OCI-LY7 (cell line): ENCODE data around the gene TAGLN. TPM values are rescaled to one million over a fixed set of nuclear protein-coding genes. Genes with fewer than 3 reads are reported as not detected.

Experiments
- BruUV-seq: library from RNA; stranded (reverse); fragments of 400-500 nt; replicated peaks from 2 replicates; lab custom pipeline; 2021; lab: Mats Ljungman, UMichigan
- CTCF ChIA-PET: fragments of 300-600 bp; sonication (Branson Sonifier 250); formaldehyde crosslinking; loops from one replicate; lab custom pipeline; 2022; ENCODE audit warnings: antibody characterized with exemption; ENCODE audit not compliant: unreplicated experiment; lab: Charles Lee
- POLR2A ChIA-PET: fragments of 300-600 bp; sonication (Branson Sonifier 250); formaldehyde crosslinking; loops from one replicate; lab custom pipeline; 2022; ENCODE audit warnings: antibody characterized with exemption; lab: Charles Lee
- DNase-seq: peaks from one replicate; pipeline ENCODE4 v3.0.0-alpha.2; 2015; ENCODE audit warnings: low spot score
- H2AFZ ChIP-seq: fragments of 200-600 bp; sonication (generic), shearing (Covaris generic); 2 replicates; pipeline ENCODE4 v1.6.1; 2014; ENCODE audit warnings: mild to moderate bottlenecking, antibody characterized with exemption, low read length, moderate library complexity
- H3K27ac ChIP-seq: fragments of 200-600 bp; sonication (generic); 2 replicates; pipeline ENCODE4 v1.5.1; 2014; ENCODE audit warnings: mixed run types, low read depth, mild to moderate bottlenecking, moderate library complexity, low read length, inconsistent platforms; ENCODE audit not compliant: poor library complexity, severe bottlenecking
- H3K36me3 ChIP-seq: fragments of 200-600 bp; sonication (generic); 2 replicates; pipeline ENCODE4 v1.6.1; 2014; ENCODE audit warnings: mild to moderate bottlenecking, antibody characterized with exemption, low read length, moderate library complexity, mixed read lengths; ENCODE audit not compliant: insufficient read depth
- H3K4me1 ChIP-seq: fragments of 200-600 bp; sonication (generic); 2 replicates; pipeline ENCODE4 v1.5.1; 2014; ENCODE audit warnings: mild to moderate bottlenecking, low read length; ENCODE audit not compliant: insufficient read depth, poor library complexity, severe bottlenecking
- H3K4me2 ChIP-seq: fragments of 200-600 bp; sonication (generic); 2 replicates; pipeline ENCODE4 v1.6.1; 2014; ENCODE audit warnings: mild to moderate bottlenecking, low read length
- H3K4me3 ChIP-seq: fragments of 200-600 bp; sonication (generic); 2 replicates; pipeline ENCODE4 v1.5.1; 2014; ENCODE audit warnings: mild to moderate bottlenecking, low read depth, low read length; ENCODE audit not compliant: poor library complexity, severe bottlenecking
- H3K79me2 ChIP-seq: fragments of 200-600 bp; sonication (generic); 2 replicates; pipeline ENCODE4 v1.6.1; 2016; ENCODE audit warnings: low read depth, mild to moderate bottlenecking, low read length, moderate library complexity, mixed read lengths; ENCODE audit not compliant: insufficient read depth
- H3K9me2 ChIP-seq: fragments of 200-600 bp; sonication (generic); 2 replicates; pipeline ENCODE4 v1.6.1; 2016; ENCODE audit warnings: mild to moderate bottlenecking, low read length, mixed read lengths; ENCODE audit not compliant: insufficient read depth
- H3K9me3 ChIP-seq: fragments of 200-600 bp; sonication (generic); 2 replicates; pipeline ENCODE4 v1.6.1; 2014; ENCODE audit warnings: mild to moderate bottlenecking, mixed run types, low read length, mixed read lengths
- H4K20me1 ChIP-seq: fragments of 200-600 bp; sonication (generic); 2 replicates; pipeline ENCODE4 v1.6.1; 2014; ENCODE audit warnings: mild to moderate bottlenecking, antibody characterized with exemption, low read length, moderate library complexity, mixed read lengths; ENCODE audit not compliant: insufficient read depth
- CTCF ChIP-seq: fragments of 200-600 bp; sonication (generic); conservative IDR thresholded peaks from 2 replicates; pipeline ENCODE4 v1.5.1; 2014; ENCODE audit warnings: mild to moderate bottlenecking, antibody characterized with exemption, low read length, moderate library complexity, mixed read lengths
- EZH2phosphoT487 ChIP-seq: fragments of 200-600 bp; sonication (generic); IDR thresholded peaks from 2 replicates; pipeline ENCODE4 v1.6.1; 2018; ENCODE audit warnings: low read depth, borderline replicate concordance, mild to moderate bottlenecking, mixed run types, antibody characterized with exemption, low read length, moderate library complexity, mixed read lengths
- intact Hi-C: fragments of 100-400 bp; cut with micrococcal nuclease; formaldehyde crosslinking; loops from one replicate; pipeline ENCODE4 v1.10.0; 2022; ENCODE audit not compliant: unreplicated experiment
- total RNA-seq, 2 experiments: library from RNA; depleted of rRNA in 1 of 2; stranded (reverse); fragments of >200 nt in 1 of 2; shearing (Covaris generic) in 1 of 2; gene quantifications; 2 replicates each; pipeline ENCODE4 v1.2.3, GENCODE V29; 2014 to 2022

Gene TAGLN
- total RNA-seq, 2 experiments from 2014 or later, result 5.4 to 7.4 TPM

DNA sequence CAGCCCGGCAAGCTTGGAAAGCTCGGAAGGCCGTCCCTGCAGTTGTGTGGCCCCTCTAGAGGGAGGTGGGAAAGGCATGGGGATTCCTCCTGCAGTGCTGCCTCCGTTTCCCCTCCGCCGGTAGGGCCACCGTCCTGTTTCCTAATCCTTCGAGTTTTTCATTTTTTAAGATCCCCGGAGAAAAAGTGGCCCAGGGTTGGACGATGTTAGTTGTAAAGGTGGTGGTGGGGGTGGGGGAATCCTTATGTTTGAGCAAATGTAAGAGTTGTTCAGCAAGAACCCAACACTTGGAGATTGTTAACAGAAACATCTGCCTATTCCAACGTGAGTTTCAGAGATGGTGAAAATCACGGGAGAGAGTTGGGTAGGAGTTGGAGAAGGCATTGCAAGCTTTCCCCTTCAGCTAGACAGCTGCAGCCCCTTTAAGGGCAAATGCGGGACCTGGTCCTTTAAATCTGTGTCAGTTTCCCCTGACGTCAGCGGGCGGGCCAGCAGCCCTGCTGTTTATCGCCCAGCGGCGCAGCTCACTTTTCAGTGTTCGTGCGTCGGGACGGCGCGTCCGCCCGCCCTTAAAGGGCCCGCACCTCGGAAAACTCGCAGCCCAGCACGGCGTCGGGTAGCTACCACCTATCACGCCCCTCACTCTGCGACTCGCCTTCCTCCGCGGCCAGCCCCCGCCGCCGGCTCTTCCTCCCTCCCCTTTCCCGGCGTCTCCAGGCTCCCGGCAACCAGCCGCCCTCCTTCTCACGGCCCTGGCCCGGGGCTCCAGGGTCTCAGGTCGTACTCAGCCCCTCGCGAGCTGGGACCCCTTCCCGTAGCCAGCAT, 20.7 kb upstream of the TAGLN start, which contains the start of gene SIDT2:
TSS of gene SIDT2 (plus strand) at position 534 of the 825 bp plus-strand sequence. CDS start 521 bp downstream, outside the sequence.
- peaks cover 3% of the 10 kb centered on the region; the same call in 1 of the 2 replicates for H3K79me2 ChIP-seq
- ChIA-PET POLR2A (interaction anchor here (0.6 to 5.2 kb wide), 10 partner anchors 9 to 253 kb away, joined by 3 to 30 read pairs (median 6); partner anchors contain the start of genes PAFAH1B2, PCSK7, RNF214 and SIK3), CTCF (interaction anchor here (0.6 to 1.9 kb wide), 4 partner anchors 34 to 163 kb away, joined by 3 to 8 read pairs (median 3); partner anchors contain the start of gene PAFAH1B2)
- H3K4me1 ChIP-seq, result peaks cover 30% of the 10 kb centered on the region
- H3K27ac ChIP-seq, result peak within 1 kb of the TSS; percentile 52
- H3K4me2 ChIP-seq, result peak within 1 kb of the TSS; percentile 86
- H3K36me3 ChIP-seq, result peaks cover 9% of the 10 kb centered on the region; the same call in 1 of the 2 replicates
- no TSS peak for BruUV-seq
- H3K9me3 ChIP-seq, result no peaks in the 10 kb centered on the region
- peak within 1 kb of the TSS; percentile 83; the same call in 1 of the 2 replicates for H2AFZ ChIP-seq
- peak within 1 kb of the TSS; percentile 88 for H3K4me3 ChIP-seq
- peak; percentile 96 for DNase-seq
- no peaks in the 10 kb centered on the region for H3K9me2 ChIP-seq
- intact Hi-C loops, result loop anchor here (1.0 to 2.0 kb wide), 3 partner anchors 34 to 406 kb away; partner anchors contain the start of genes BUD13, PAFAH1B2, PCSK7 and RNF214
- no peak for TF ChIP-seq EZH2phosphoT487
- TF ChIP-seq CTCF, result no peak
- H4K20me1 ChIP-seq, result no peaks in the 10 kb centered on the region

DNA sequence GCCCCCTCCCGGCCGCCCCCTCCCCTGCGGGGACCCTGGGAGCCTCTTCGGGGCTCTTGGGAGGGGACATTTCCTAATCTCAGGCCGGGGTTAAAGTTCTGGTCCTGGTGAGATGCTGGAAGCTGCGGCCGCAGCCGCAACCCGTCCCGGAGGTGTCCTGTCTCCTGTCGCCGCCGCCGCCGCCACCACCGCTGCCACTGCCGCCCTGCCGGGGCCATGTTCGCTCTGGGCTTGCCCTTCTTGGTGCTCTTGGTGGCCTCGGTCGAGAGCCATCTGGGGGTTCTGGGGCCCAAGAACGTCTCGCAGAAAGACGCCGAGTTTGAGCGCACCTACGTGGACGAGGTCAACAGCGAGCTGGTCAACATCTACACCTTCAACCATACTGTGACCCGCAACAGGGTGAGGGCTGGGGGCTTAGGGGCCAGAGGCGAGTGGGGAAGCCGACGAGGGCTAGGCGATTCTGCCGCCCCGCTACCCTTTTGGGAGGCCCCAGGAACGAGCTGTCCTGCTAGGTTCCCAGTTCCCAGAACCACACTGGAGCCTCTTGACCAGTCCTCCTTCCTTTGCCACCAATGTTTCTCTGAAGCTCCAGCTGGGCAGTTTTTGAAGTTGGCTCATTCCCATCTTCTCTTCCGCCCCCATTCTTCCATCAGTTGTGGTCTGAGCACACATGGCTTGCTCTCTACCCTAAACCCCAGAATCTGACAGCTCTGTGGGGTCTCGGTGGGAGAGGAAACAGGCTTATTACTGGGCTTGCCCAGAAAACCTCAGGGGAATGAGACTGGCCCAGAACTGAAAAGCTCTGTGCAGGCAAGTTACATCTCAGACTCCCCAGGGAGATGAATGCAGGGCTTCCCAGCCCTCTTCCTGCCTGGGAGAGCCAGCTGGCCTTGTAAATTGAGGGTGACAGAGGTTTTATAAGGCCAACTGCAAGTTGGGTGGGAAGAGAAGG, 19.8 kb upstream of the TAGLN start:
- Histone ChIP-seq H4K20me1 (no peaks in the 10 kb centered on the region), H3K4me3 (peak overlapping the region; percentile 88), H3K9me3 (no peaks in the 10 kb centered on the region), H3K4me1 (peaks cover 30% of the 10 kb centered on the region), H2AFZ (peak overlapping the region; percentile 18; the same call in 1 of the 2 replicates), H3K79me2 (peaks cover 3% of the 10 kb centered on the region; the same call in 1 of the 2 replicates), H3K27ac (peak overlapping the region; percentile 52), H3K9me2 (no peaks in the 10 kb centered on the region), H3K36me3 (peaks cover 15% of the 10 kb centered on the region; the same call in 1 of the 2 replicates), H3K4me2 (peak overlapping the region; percentile 86)
- CTCF ChIA-PET, result interaction anchor here (0.9 to 1.9 kb wide), 4 partner anchors 35 to 51 kb away, joined by 3 to 8 read pairs (median 6); partner anchors contain the start of gene PAFAH1B2
- no peak for TF ChIP-seq CTCF
- no peak for TF ChIP-seq EZH2phosphoT487
- BruUV-seq, result no TSS peak
- intact Hi-C loops, result loop anchor here (2.0 kb wide), 1 partner anchor 407 kb away; the partner anchor contains the start of gene BUD13
- peak; percentile 58 for DNase-seq
- POLR2A ChIA-PET, result interaction anchor here (0.5 to 5.2 kb wide), 15 partner anchors 9 to 392 kb away, joined by 3 to 30 read pairs (median 5); partner anchors contain the start of genes PAFAH1B2, PCSK7, RNF214 and ZPR1
